AG04450 (cell line): ENCODE data around the gene SPAM1. TPM values are rescaled to one million over a fixed set of nuclear protein-coding genes. Genes with fewer than 3 reads are reported as not detected.

Experiments used
- CTCF ChIA-PET: fragments of 300-600, 350-600 bp; formaldehyde crosslinking; extraction: SDS; loops from one replicate; lab custom pipeline; 2022; ENCODE audit warnings: antibody characterized with exemption, inconsistent platforms; lab: Charles Lee
- POLR2A ChIA-PET: fragments of 350-600 bp; formaldehyde crosslinking; extraction: SDS; loops from one replicate; lab custom pipeline; 2021; ENCODE audit warnings: antibody characterized with exemption, inconsistent platforms; lab: Yijun Ruan, JAX
- DNase-seq: peaks from one replicate; pipeline ENCODE4 v3.0.0-alpha.2; 2011; ENCODE audit warnings: low read depth, low spot score
- H3K27ac ChIP-seq: one replicate; pipeline ENCODE4 v1.5.1; 2012; ENCODE audit warnings: low read depth, low read length, control low read depth
- H3K27me3 ChIP-seq: one replicate; pipeline ENCODE4 v1.6.0; 2012; ENCODE audit warnings: low read length; ENCODE audit not compliant: control insufficient read depth, insufficient read depth
- H3K4me3 ChIP-seq: 2 replicates; pipeline ENCODE4 v1.5.1; 2011; ENCODE audit warnings: mild to moderate bottlenecking, low read depth, low read length, control low read depth
- H3K9me3 ChIP-seq: 2 replicates; pipeline ENCODE4 v1.5.1; 2012; ENCODE audit warnings: low read length; ENCODE audit not compliant: control insufficient read depth, insufficient read depth
- polyA plus RNA-seq: library from polyadenylated mRNA; depleted of rRNA; stranded (reverse); fragments of >200 nt; gene quantifications from 2 replicates; pipeline ENCODE4 v1.2.3, GENCODE V29; 2011
- TF ChIP-seq, protein P1 (sequence below): IDR thresholded peaks from 2 replicates; pipeline ENCODE4 v1.5.1; 2011; ENCODE audit warnings: low read depth, low read length, control low read depth, inconsistent platforms

SPAM1 gene
- polyA plus RNA-seq, 1 experiment: not detected

DNA sequence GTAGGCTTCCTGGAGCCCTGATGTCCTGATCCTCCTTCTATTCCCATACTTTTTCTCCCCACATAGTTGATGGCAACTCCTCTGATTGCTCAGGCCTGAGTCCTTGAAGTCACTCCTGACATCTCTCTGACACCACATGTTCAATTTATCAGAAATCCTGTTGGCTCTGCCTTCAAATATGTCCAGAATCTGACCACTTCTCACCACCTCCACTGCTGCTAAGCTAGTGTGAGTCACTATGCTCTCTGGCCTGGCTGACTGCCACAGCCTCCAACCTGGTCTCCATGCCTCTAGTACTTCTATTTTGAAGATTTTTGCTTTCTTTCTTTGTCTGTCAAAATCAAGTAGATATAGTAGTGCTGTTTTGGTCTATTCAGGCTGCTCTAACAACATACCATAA lies 54.8 kb downstream of the SPAM1 start:
- no peak overlapping the region for H3K27ac ChIP-seq
- ChIA-PET CTCF (interaction anchor here (1.9 kb wide), 1 partner anchor 13 kb away, joined by 6 read pairs; no protein-coding TSS in a partner anchor), POLR2A (no interaction called here)
- H3K27me3 ChIP-seq: no peaks in the 10 kb centered on the region
- no peak overlapping the region for H3K4me3 ChIP-seq
- TF ChIP-seq, protein P1, sequence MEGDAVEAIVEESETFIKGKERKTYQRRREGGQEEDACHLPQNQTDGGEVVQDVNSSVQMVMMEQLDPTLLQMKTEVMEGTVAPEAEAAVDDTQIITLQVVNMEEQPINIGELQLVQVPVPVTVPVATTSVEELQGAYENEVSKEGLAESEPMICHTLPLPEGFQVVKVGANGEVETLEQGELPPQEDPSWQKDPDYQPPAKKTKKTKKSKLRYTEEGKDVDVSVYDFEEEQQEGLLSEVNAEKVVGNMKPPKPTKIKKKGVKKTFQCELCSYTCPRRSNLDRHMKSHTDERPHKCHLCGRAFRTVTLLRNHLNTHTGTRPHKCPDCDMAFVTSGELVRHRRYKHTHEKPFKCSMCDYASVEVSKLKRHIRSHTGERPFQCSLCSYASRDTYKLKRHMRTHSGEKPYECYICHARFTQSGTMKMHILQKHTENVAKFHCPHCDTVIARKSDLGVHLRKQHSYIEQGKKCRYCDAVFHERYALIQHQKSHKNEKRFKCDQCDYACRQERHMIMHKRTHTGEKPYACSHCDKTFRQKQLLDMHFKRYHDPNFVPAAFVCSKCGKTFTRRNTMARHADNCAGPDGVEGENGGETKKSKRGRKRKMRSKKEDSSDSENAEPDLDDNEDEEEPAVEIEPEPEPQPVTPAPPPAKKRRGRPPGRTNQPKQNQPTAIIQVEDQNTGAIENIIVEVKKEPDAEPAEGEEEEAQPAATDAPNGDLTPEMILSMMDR: no peak
- DNase-seq: no peak
- no peaks in the 10 kb centered on the region for H3K9me3 ChIP-seq

DNA sequence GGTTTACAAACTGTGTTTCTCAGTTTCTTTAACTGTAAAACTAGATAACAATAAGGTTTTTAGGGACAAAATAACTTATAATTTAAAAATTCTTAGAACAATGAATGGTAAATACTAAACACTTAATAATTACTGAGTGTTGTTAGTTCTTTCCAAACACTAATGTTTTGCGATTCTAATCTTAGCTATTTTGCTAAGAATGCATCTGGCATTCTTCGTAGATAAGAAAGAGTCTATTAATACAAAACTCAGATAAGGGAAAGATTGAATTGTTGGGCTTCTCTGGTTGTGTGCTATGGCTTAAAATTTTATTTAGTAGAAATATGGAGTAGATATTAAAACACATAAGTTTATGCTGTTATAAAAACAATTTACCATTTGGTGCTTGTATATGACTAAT lies 62.4 kb downstream of the SPAM1 start:
- H3K27me3 ChIP-seq: no peaks in the 10 kb centered on the region
- H3K4me3 ChIP-seq: no peak overlapping the region
- TF ChIP-seq, protein P1: no peak
- H3K9me3 ChIP-seq: no peaks in the 10 kb centered on the region
- H3K27ac ChIP-seq: no peak overlapping the region
- no peak for DNase-seq
- ChIA-PET CTCF (no interaction called here), POLR2A (no interaction called here)

GRCh38 chr7:123992913-123993518 lies 68.0 kb downstream of the SPAM1 start:
- no peak overlapping the region for H3K4me3 ChIP-seq
- no peaks in the 10 kb centered on the region for H3K27me3 ChIP-seq
- POLR2A ChIA-PET: no interaction called here
- no peak overlapping the region for H3K27ac ChIP-seq
- DNase-seq: no peak
- CTCF ChIA-PET: no interaction called here
- TF ChIP-seq, protein P1: no peak
- H3K9me3 ChIP-seq: no peaks in the 10 kb centered on the region

GRCh38 chr7:123993996-123994395 lies 69.0 kb downstream of the SPAM1 start:
- ChIA-PET CTCF (no interaction called here), POLR2A (no interaction called here)
- no peak for DNase-seq
- Histone ChIP-seq H3K9me3 (no peaks in the 10 kb centered on the region), H3K27ac (no peak overlapping the region), H3K4me3 (no peak overlapping the region), H3K27me3 (no peaks in the 10 kb centered on the region)
- TF ChIP-seq, protein P1: no peak

GRCh38 chr7:123994449-123994848 lies 69.4 kb downstream of the SPAM1 start:
- POLR2A ChIA-PET: no interaction called here

More at GRCh38 chr7:123994449-123994848, 69.4 kb downstream of the SPAM1 start:
- CTCF ChIA-PET: no interaction called here
- no peak for DNase-seq
- TF ChIP-seq, protein P1: no peak
- Histone ChIP-seq H3K4me3 (no peak overlapping the region), H3K27ac (no peak overlapping the region), H3K9me3 (no peaks in the 10 kb centered on the region), H3K27me3 (no peaks in the 10 kb centered on the region)
